ENCODE measurements around the gene LAMA2. TPM values are rescaled to one million over a fixed set of nuclear protein-coding genes. Genes with fewer than 3 reads are reported as not detected.

LAMA2 gene
- total RNA-seq, 1 experiment from 2014 or later, result 8.2 TPM

DNA sequence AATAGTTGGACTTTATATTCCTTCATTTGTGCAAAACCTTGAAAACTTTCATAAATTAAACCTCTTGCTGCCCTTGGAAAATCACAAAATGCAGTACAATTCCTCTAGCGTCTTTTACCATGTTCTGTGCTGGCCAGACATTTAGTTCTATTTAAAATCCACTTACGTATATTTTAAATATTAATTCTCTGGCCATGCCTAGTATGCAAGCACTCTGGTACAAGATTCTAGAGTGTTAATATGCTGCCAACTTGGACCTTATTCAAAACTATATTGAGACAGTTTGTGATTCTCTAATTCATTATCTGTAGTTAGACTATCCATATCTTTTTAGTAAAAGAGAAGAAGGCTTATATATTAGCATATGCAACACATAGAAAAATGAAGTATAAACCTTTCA lies 498.9 kb downstream of the LAMA2 start:
- ATAC-seq (no peak), DNase-seq (ENCODE audit: low read depth, low spot score) (no peak)
- Histone ChIP-seq H2AFZ (ENCODE audit: low read depth, low read length, poor library complexity, severe bottlenecking) (no peak overlapping the region), H3K36me3 (ENCODE audit: control insufficient read depth in 1 of 2, insufficient read depth in 2 of 2, low read length in 2 of 2) (no peaks in the 10 kb centered on the region), H3K9ac (ENCODE audit: low read length) (no peak overlapping the region), H3K79me2 (ENCODE audit: insufficient read depth, low read length) (no peaks in the 10 kb centered on the region), H3K27me3 (ENCODE audit: insufficient read depth, low read length) (no peaks in the 10 kb centered on the region), H3K4me3 (replicated peaks in 1 of 2; ENCODE audit: low read depth in 1 of 2, low read length in 2 of 2) (no peak overlapping the region), H3K4me1 (ENCODE audit: control insufficient read depth in 1 of 2, insufficient read depth in 2 of 2, low read length in 2 of 2) (no peaks in the 10 kb centered on the region), H3K9me3 (ENCODE audit: control insufficient read depth in 1 of 2, insufficient read depth in 1 of 2, low read depth in 1 of 2, low read length in 2 of 2) (no peaks in the 10 kb centered on the region), H3K4me2 (ENCODE audit: low read length) (no peak overlapping the region), H3K9me2 (ENCODE audit: insufficient read depth) (no peaks in the 10 kb centered on the region), H4K20me1 (ENCODE audit: insufficient read depth) (no peaks in the 10 kb centered on the region), H3K27ac (ENCODE audit: low read depth, low read length) (no peak overlapping the region)
- ChIA-PET CTCF (no interaction called here), RAD21 (ENCODE audit: low non-redundant PET in 1 of 2, low total read pairs in 2 of 2, uncharacterized antibody in 2 of 2, unreplicated experiment in 2 of 2) (no interaction called here), POLR2A (no interaction called here)
- TF ChIP-seq YY1 (IDR thresholded peaks at IDR 0.05; ENCODE audit: extremely low read depth, insufficient replicate concordance, low read depth, low read length) (no peak), ZFX (IDR thresholded peaks at IDR 0.05) (no peak), TCF7L2 (IDR thresholded peaks at IDR 0.05; ENCODE audit: borderline replicate concordance, extremely low read depth, insufficient read depth, insufficient read length) (no peak), POLR2AphosphoS5 (IDR thresholded peaks at IDR 0.05; ENCODE audit: low read depth, low read length) (no peak), CEBPB (IDR thresholded peaks at IDR 0.05; ENCODE audit: low read depth) (no peak), JUND (IDR thresholded peaks at IDR 0.05) (no peak), SIN3A (IDR thresholded peaks at IDR 0.05; ENCODE audit: low read depth) (no peak), EGR1 (IDR thresholded peaks at IDR 0.05; ENCODE audit: low read depth) (no peak), EZH2phosphoT487 (IDR thresholded peaks at IDR 0.05; ENCODE audit: borderline replicate concordance) (no peak), SRF (IDR thresholded peaks at IDR 0.05; ENCODE audit: low read depth) (no peak), SP1 (IDR thresholded peaks at IDR 0.05; ENCODE audit: low read depth) (no peak), FOSL1 (IDR thresholded peaks at IDR 0.05; ENCODE audit: low read depth) (no peak), EZH2 (IDR thresholded peaks at IDR 0.05) (no peak), ELF1 (IDR thresholded peaks at IDR 0.05; ENCODE audit: borderline replicate concordance, low read depth) (no peak), POLR2A (IDR thresholded peaks at IDR 0.05; ENCODE audit: borderline replicate concordance, extremely low read depth, insufficient read depth, insufficient read length) (no peak)
- TF ChIP-seq, protein P1, sequence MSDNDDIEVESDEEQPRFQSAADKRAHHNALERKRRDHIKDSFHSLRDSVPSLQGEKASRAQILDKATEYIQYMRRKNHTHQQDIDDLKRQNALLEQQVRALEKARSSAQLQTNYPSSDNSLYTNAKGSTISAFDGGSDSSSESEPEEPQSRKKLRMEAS (IDR thresholded peaks at IDR 0.05), result no peak
- TF ChIP-seq, protein P2, sequence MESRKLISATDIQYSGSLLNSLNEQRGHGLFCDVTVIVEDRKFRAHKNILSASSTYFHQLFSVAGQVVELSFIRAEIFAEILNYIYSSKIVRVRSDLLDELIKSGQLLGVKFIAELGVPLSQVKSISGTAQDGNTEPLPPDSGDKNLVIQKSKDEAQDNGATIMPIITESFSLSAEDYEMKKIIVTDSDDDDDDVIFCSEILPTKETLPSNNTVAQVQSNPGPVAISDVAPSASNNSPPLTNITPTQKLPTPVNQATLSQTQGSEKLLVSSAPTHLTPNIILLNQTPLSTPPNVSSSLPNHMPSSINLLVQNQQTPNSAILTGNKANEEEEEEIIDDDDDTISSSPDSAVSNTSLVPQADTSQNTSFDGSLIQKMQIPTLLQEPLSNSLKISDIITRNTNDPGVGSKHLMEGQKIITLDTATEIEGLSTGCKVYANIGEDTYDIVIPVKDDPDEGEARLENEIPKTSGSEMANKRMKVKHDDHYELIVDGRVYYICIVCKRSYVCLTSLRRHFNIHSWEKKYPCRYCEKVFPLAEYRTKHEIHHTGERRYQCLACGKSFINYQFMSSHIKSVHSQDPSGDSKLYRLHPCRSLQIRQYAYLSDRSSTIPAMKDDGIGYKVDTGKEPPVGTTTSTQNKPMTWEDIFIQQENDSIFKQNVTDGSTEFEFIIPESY (IDR thresholded peaks at IDR 0.05; ENCODE audit: extremely low read depth, insufficient replicate concordance, low read length), result no peak
- intact Hi-C loops (cut with micrococcal nuclease), result no loop called here
- no TSS peak for BruUV-seq (replicated peaks)
